Stimulated activated CD4-positive, alpha-beta T cell treated with anti-CD3 and anti-CD28 coated beads, Interleukin-2, amount 100 ng/mL, for 48 hours (primary cell): ENCODE measurements around the gene TNFSF15.
"Not testable (repeated sequence)": the region's sequence is repeated elsewhere in the genome, so short reads cannot be mapped to it uniquely, and the experiment has no call there.

Source experiments
- DNase-seq, 2 donors: peaks; one replicate each; pipeline ENCODE4 v3.0.0-alpha.2; 2020

Gene TNFSF15

DNA sequence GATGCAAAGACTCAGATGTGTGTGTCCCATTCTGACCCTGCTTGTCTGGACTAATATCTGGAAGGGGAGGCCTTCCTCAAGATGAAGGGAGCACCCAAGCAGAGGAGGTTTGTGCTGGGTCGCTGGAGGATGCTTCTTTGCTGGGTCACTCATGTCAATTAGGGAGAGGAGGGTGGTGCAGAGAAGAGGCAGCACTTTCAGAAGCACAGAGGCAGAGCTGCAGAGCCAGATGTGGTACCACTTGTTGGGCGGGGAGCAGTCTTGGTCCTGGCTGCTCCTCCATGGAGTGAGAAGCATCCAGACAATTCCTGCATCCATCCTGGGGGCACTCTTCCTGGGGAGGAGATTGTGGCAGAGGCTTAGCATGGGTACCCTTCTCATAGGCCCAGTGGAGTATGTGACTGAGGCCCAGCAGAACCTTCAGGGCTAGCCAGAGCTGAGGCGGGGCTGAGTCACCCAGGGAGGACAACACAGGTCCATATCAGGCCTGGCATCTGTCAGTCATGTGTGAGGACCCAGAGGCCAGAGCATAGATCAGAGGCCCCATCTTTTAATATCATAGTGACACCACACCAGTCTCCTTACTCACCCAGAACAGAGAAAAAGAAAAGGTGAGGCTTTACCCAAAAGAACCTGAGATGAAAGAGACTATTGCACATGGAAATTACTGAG lies 59.8 kb downstream of the TNFSF15 start:
- DNase-seq = no peak

DNA sequence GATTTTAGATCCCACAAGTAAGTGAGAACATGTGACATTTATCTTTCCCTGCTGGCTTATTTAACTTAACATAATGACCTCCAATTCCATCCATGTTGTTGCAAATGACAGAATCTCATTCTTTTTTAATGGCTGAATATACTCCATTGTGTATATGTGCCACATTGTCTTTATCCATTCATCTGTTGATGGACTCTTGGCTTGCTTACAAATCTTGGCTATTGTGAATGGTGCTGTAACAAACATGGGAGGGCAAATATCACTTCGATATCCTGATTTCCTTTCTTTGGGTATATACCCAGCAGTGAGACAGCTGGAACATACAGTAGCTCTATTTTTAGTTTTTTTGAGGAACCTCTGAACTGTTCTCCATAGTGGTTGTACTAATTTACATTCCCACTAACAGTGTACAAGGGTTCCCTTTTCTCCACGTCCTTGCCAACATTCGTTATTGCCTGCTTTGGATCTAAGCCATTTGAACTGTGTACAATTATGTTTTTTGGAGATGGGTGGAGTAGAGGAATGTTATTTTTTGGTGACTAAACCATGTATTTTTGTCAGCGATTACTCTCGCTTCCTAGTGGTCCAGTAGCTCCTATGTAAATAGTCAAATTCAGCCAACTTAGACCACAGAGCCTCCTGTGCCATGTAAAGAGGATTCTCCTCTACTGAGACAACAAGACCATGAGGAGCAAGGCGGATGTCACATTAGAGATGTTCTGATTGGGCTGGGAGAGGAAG lies 60.6 kb downstream of the TNFSF15 start:
- DNase-seq = no peak

DNA sequence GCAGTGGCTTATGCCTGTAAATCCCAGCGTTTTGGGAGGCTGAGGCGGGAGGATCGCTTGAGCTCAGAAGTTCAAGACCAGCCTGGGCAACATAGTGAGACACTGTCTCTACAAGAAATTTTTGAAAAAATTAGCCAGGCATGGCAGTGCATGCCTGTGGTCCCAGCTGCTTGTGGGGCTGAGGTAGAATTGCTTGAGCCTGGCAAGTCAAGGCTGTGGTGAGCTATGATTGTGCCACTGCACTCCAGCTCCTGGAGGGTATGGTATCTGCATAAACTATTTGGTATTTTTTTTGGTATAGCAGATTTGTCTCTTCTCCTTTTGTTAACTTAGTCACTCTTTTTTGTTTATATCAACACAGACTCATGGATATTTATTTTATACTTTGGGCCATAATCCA lies 62.4 kb downstream of the TNFSF15 start:
- DNase-seq = no peak

DNA sequence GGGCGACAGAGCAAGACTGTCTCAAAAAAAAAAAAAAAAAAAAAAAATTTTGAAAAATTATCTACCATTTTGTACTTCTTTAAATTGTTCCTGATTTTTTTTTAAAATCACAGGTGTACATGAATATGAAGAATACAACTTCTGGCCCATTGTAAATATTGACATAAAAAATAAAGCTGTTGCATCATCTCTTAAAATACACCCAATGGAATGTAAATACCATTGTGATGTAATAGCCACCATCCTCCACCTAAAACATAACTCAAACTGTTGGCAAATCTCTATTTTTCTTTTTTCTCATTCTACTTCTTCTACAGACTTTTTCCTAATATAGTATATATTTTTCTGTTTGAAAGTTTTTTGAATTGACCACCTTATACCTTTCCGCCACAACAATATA lies 62.9 kb downstream of the TNFSF15 start:
- DNase-seq = no peak

DNA sequence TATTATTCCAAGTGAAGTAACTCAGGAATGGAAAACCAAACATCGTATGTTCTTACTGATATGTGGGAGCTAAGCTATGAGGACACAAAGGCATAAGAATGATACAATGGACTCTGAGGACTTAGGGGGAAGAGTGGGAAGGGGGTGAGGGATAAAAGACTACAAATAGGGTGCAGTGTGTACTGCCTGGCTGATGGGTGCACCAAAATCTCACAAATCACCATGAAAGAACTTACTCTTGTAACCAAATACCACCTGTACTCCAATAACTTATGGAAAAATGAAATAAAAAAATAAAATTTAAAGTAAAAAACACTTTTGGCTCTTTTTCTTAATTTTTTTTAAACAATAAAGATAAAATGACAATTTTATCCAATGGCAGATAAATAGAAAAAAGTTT lies 64.3 kb downstream of the TNFSF15 start:
- DNase-seq = not testable (repeated sequence)

DNA sequence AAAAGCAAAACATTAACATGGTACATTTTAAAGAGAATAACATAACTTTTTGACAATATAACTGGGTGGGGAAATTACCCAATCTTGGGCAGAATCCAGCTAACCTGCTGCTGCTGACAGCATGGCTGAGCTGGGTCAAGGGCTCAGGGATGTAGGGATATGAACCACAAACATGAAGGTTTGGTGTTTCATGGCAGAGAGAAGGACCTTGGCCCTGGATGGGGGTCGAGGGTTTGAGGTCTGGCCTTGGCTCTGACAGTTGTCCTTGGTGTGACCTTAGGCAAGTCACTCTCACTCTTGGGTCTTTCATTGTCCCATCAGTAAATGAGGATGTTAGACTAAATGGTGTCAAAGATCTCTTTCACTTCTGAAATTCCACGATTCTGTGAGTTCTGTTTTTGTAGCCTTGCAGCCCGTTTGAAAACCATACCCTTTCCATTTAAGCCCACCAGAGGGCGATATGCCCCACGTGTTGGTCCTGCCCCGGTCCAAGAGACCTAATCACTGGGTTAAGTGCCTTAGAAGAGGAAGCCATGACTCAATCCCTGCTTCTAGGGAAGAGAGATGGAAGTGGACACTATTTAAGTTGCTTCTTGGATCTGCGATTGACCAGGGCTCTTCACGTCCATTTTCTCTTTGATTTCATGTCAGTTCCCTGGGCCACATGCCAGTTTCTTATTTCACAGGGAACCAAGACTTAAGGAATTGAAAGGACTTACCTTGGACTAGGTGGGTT lies 67.1 kb downstream of the TNFSF15 start:
- DNase-seq = peak; percentile 56 to 65

DNA sequence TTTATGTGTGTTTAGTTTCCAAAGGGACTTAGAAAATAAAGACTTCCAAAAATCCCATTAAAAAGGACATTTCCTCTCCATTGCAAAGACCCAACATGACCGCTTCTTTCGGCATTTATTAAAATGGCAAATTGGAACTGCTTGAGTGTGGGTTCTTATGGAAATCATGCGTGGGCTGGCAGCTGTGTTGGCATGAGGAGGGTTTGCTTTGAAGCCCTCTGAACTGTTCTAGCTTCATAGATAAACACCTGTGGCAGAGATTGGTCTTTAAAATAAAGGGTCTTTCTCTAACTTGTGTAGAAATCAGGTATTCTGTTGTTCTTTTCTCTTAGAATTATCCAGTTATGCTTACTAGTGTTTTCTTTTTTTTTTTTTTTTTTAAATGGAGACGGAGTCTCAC lies 68.0 kb downstream of the TNFSF15 start:
- DNase-seq = no peak

DNA sequence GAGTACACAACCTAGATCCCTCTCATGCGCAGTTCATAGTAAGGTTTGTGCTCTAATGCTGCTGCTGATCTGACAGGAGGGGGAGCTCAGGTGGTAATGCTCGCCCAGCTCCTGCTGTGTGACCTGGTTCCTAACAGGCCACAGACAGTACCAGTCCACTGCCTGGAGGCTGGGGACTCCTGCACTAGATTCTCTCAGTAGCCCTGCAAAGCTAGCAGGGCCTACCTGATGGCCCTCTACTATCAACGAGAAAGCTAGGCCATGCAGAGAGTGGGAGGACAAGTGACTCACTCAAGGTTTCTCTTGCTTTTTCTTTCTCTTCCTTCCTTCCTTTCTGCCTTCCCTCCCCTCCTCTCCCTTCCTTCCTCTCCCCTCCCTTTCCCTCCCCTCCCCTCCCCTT lies 68.7 kb downstream of the TNFSF15 start:
- no peak for DNase-seq

DNA sequence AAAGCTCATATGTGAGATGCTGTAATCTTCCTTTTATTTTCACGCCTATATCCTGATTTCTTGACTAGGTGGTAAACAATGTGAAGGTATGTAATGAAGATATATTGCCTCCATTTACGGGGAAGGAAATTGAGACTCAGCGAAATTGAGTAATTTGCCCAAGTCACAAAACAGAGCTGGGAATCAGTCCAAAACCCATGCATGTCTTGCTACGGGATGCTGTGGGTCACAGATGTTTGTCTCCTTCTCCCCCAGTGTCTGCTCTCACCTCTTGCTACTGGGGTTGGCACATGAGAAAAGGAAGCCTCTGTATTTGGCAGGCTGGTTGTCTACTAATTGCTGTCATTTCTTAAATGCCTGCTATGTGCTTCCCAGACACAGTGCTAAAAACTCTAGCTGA lies 70.1 kb downstream of the TNFSF15 start:
- DNase-seq = no peak

DNA sequence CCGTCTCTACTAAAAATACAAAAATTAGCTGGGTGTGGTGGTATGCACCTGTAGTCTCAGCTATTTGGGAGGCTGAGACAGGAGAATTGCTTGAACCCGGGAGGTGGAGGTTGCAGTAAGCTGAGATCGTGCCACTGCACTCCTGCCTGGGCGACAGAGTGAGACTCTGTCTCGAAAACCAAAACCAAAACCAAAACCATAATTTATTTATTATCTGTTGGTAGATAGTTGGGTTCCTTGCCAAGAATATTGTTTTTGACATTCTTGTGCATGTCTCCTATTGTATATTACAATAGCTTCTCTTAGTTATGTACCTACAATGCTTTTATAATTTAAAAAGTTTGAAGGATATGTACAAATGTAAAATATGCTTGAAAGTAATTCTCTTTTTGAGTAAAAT lies 70.7 kb downstream of the TNFSF15 start:
- not testable (repeated sequence) for DNase-seq
